ENCODE results near the gene CDH2.

CDH2 gene

DNA sequence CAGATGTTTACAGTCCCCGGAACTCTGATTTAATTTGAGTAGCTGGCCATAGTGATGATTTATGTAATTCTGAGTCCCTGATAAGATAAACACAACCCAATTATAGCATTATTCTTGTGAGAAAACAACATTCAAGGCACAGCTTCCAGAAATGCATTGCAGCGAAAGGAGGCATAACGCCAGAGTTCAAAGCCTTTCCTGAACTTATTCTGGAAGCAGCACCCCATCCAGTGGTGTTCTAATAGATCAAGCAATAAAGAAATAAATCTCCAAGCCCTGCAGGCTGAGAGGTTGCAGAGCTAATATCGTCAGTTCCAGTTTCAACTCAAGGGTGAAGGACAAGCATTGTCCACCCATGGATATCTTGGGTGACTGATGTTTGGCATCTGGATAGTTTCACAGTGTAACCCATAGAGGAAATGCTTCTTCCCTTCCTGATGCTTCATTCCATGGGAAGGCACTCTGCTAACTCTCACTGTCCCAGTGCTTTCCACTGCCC lies 18.8 kb downstream of the CDH2 start:
- peak; percentile 38 for TF ChIP-seq CTCF (IDR thresholded peaks at IDR 0.05; ENCODE audit: low read depth, low read length)
- peak; percentile 79 for DNase-seq (ENCODE audit: extremely low read depth, low read depth)

DNA sequence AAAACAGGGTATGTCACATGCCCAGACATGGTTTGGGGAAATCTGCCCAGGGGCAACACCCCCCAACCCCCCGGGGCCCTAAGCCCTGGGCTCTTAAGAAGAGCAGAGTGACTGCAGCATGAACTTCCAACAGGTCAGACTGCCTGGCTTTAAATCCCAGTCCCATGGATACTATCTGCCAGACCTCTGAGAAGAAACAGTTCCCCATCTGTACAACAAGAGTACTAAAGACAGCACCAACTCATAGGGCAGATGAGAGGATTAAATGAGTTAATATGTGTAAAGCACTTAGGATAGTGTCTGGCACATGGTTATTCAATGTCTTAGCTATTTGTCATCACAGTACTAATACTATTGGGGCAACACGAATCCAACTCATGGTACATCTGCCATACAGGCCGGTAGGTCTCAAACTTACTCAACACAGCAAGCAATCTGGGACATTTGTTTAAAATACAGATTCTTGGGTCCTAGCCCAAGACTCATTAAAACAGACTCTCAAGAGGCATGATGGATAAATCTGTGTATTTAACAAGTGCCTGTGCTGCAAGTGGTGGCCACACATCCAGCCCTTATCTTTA lies 23.4 kb downstream of the CDH2 start:
- no peak for DNase-seq (ENCODE audit: extremely low read depth, low read depth)
- TF ChIP-seq CTCF (IDR thresholded peaks at IDR 0.05; ENCODE audit: low read depth, low read length): no peak

GRCh38 chr18:28152754-28153153 lies 24.2 kb downstream of the CDH2 start:
- TF ChIP-seq CTCF (IDR thresholded peaks at IDR 0.05; ENCODE audit: low read depth, low read length): no peak
- DNase-seq (ENCODE audit: extremely low read depth, low read depth): no peak

DNA sequence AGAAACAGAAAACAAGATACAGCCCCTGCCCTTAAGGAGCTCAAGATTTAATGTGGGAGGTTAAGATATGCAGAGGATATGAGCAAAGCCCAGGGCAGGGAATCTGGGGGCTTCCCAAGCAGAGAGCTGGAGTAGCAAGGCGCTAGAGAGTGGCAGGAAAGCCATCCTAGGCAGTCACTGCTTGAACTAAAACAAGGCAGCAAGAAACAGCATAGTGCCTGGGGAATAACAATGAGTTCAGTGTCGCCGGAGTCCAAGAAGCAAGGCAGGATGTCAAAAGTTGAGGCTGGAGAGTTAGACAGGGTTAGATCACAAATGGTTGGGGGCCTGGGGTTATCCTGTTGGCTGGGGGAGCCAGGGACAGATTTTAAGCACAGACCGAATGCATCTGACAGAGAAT lies 24.6 kb downstream of the CDH2 start:
- no peak for DNase-seq (ENCODE audit: extremely low read depth, low read depth)
- no peak for TF ChIP-seq CTCF (IDR thresholded peaks at IDR 0.05; ENCODE audit: low read depth, low read length)

GRCh38 chr18:28151434-28151833 lies 25.5 kb downstream of the CDH2 start:
- TF ChIP-seq CTCF (IDR thresholded peaks at IDR 0.05; ENCODE audit: low read depth, low read length): no peak
- DNase-seq (ENCODE audit: extremely low read depth, low read depth): no peak

DNA sequence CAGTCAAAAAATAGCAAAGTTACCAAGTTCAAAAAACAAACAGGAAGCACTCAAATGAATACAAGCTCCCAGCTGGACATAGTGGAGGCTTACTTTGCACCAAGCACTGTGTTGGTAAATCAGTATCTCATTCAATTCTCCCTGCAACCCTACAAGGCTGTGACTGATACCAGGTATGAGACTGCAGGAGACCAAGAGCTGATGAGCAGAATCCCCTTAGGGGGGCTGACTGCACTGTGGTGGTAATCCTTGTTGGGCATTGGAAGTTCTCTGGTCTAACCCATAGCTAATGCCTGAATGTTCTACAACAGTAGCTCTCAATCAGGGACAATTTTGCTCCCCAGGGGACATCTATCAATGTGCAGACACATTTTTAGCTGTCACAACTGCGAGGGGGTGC lies 26.0 kb downstream of the CDH2 start:
- TF ChIP-seq CTCF (IDR thresholded peaks at IDR 0.05; ENCODE audit: low read depth, low read length): no peak
- no peak for DNase-seq (ENCODE audit: extremely low read depth, low read depth)

DNA sequence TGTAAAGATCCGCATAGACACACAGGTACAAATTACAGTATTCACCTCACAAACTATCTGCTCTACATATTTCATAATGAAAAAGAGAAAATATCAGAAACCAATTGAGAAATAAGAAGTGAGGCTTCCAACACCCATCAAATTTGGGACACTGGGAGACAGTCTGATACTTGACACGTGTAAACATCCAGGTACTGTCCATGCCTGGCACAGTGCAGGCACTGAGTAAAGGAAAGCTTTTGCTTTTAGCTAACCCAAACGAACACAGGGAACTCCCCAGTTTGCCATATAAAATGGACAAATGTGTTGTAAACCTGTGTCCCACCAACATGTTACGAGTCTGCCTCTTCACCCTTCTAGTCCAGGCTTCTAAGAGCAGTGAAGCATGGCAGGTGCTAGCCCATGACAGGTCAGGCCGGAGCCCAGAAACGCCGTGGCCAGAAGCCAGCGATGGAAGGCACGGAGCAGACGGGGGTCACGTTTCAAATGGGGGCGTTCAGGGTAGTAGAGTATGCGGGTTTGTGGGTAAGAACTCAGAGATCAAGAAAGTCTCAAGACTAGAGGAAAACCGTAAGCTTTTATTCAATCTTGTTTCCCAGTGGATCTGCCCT lies 27.0 kb downstream of the CDH2 start:
- no peak for TF ChIP-seq CTCF (IDR thresholded peaks at IDR 0.05; ENCODE audit: low read depth, low read length)
- DNase-seq (ENCODE audit: extremely low read depth, low read depth): no peak
